HepG2 (cell line): ENCODE measurements around the gene AKAP12. TPM values are rescaled to one million over a fixed set of nuclear protein-coding genes. Genes with fewer than 3 reads are reported as not detected.

Experiments used
- CEBPG ChIP-seq: IDR thresholded peaks from 2 replicates; pipeline ENCODE4 v1.6.1; 2016
- CREB1 ChIP-seq, 2 experiments: fragments of 450-650 bp in 1 of 2; IDR thresholded peaks; 2 replicates each; pipeline ENCODE4 v1.6.1; 2016 to 2017; ENCODE audit warnings: control low read depth in 1 of 2, mild to moderate bottlenecking in 1 of 2, missing compliant biosample characterization in 1 of 2, missing genetic modification characterization in 1 of 2
- CREM ChIP-seq, 2 experiments: sonication (generic) in 1 of 2; formaldehyde crosslinking in 1 of 2; IDR thresholded peaks; 2 replicates each; pipeline versions ENCODE4 v1.4.0 to v1.6.1; 2016 to 2020; ENCODE audit warnings: antibody characterized with exemption in 1 of 2, mild to moderate bottlenecking in 1 of 2, missing genetic modification reagents in 1 of 2
- DNMT1 ChIP-seq: sonication (generic); formaldehyde crosslinking; IDR thresholded peaks from 2 replicates; pipeline ENCODE4 v1.5.1; 2020; ENCODE audit warnings: mild to moderate bottlenecking, missing genetic modification reagents
- EHMT2 ChIP-seq: fragments of 200-600 bp; sonication (generic); IDR thresholded peaks from 2 replicates; pipeline ENCODE4 v1.7.0; 2017; ENCODE audit warnings: antibody characterized with exemption, low read depth, low read length, borderline replicate concordance
- EP300 ChIP-seq, 3 experiments: sonication (generic) in 1 of 3; formaldehyde crosslinking in 1 of 3; IDR thresholded peaks; 2 replicates each; pipeline versions ENCODE4 v1.5.1 to v1.6.1; 2011 to 2020; ENCODE audit warnings: low read depth in 2 of 3, low read length in 2 of 3, borderline replicate concordance in 1 of 3, improper control_type of control experiment in 1 of 3, mild to moderate bottlenecking in 1 of 3, missing genetic modification reagents in 1 of 3, moderate library complexity in 1 of 3
- JDP2 ChIP-seq: sonication (generic); formaldehyde crosslinking; IDR thresholded peaks from 2 replicates; pipeline ENCODE4 v1.8.1; 2022; ENCODE audit warnings: missing genetic modification reagents, borderline replicate concordance
- KAT8 ChIP-seq: IDR thresholded peaks from 2 replicates; pipeline ENCODE4 v1.6.1; 2016; ENCODE audit warnings: missing genetic modification reagents, missing compliant biosample characterization
- KLF12 ChIP-seq: sonication (generic); formaldehyde crosslinking; IDR thresholded peaks from 2 replicates; pipeline ENCODE4 v1.4.0; 2020; ENCODE audit warnings: missing genetic modification reagents, borderline replicate concordance
- KMT2B ChIP-seq: IDR thresholded peaks from 2 replicates; pipeline ENCODE4 v1.6.1; 2016; ENCODE audit warnings: missing genetic modification reagents, missing compliant biosample characterization
- NFYC ChIP-seq: IDR thresholded peaks from 2 replicates; pipeline ENCODE4 v1.6.1; 2016; ENCODE audit warnings: missing genetic modification reagents, missing compliant biosample characterization
- PAF1 ChIP-seq: IDR thresholded peaks from 2 replicates; pipeline ENCODE4 v1.6.1; 2016; ENCODE audit warnings: missing genetic modification reagents, missing compliant biosample characterization
- PPARG ChIP-seq: conservative IDR thresholded peaks from 2 replicates; pipeline ENCODE4 v1.6.1; 2016; ENCODE audit warnings: missing biosample characterization, missing genetic modification reagents
- RAD51 ChIP-seq: fragments of 450-650 bp; IDR thresholded peaks from 2 replicates; pipeline ENCODE4 v1.6.1; 2016; ENCODE audit warnings: borderline replicate concordance
- RBFOX2 ChIP-seq: fragments of 200-400 bp; formaldehyde crosslinking; IDR thresholded peaks from 2 replicates; pipeline ENCODE4 v1.6.1; 2017; ENCODE audit warnings: low read depth, mild to moderate bottlenecking, low read length
- RCOR2 ChIP-seq: IDR thresholded peaks from 2 replicates; pipeline ENCODE4 v1.6.1; 2016; ENCODE audit warnings: missing biosample characterization, missing genetic modification reagents
- ZBTB7A ChIP-seq: sonication (generic); formaldehyde crosslinking; IDR thresholded peaks from 2 replicates; pipeline ENCODE4 v1.8.0; 2022; ENCODE audit warnings: mild to moderate bottlenecking, missing genetic modification reagents
- ZNF296 ChIP-seq: sonication (generic); formaldehyde crosslinking; conservative IDR thresholded peaks from 2 replicates; pipeline ENCODE4 v1.5.0; 2020; ENCODE audit warnings: mild to moderate bottlenecking, missing genetic modification reagents
- ZNF552 ChIP-seq: sonication (generic); formaldehyde crosslinking; IDR thresholded peaks from 2 replicates; pipeline ENCODE4 v1.9.0; 2022; ENCODE audit warnings: missing genetic modification reagents, mild to moderate bottlenecking, borderline replicate concordance
- ZNF562 ChIP-seq: sonication (generic); formaldehyde crosslinking; IDR thresholded peaks from 2 replicates; pipeline ENCODE4 v1.8.0; 2022; ENCODE audit warnings: missing genetic modification reagents, borderline replicate concordance
- ZNF569 ChIP-seq: sonication (generic); formaldehyde crosslinking; IDR thresholded peaks from 2 replicates; pipeline ENCODE4 v1.5.0; 2020; ENCODE audit warnings: mild to moderate bottlenecking, missing genetic modification reagents, moderate library complexity, borderline replicate concordance
- ZNF792 ChIP-seq: IDR thresholded peaks from 2 replicates; pipeline ENCODE4 v1.6.1; 2016
- ZNF816 ChIP-seq: sonication (generic); formaldehyde crosslinking; IDR thresholded peaks from 2 replicates; pipeline ENCODE4 v1.8.0; 2022; ENCODE audit warnings: missing genetic modification reagents, mild to moderate bottlenecking, borderline replicate concordance
- polyA plus RNA-seq, 8 experiments: library from polyadenylated mRNA; depleted of rRNA in 3 of 8; stranded (reverse) in 7 of 8; unstranded in 1 of 8; fragments of >200 nt; fragmentation: Illumina TruSeq in 4 of 8; extraction: Trizol in 4 of 8; gene quantifications; 2 replicates each; pipeline versions ENCODE4 v1.2.1 to v1.2.3, GENCODE V29; 2011 to 2016; ENCODE audit warnings: low read depth in 4 of 8, missing spikeins in 1 of 8, mixed read lengths in 1 of 8; ENCODE audit not compliant: insufficient read depth in 1 of 8
- total RNA-seq, 5 experiments: library from RNA; depleted of rRNA; stranded (reverse); fragments of >200 nt; fragmentation: Illumina TruSeq; extraction: Trizol; gene quantifications; 2 replicates each; pipeline ENCODE4 v1.2.3, GENCODE V29; 2016; ENCODE audit warnings: low read depth in 1 of 5
- TF ChIP-seq, protein P1 (sequence below): sonication (generic); formaldehyde crosslinking; IDR thresholded peaks from 2 replicates; pipeline ENCODE4 v1.4.0; 2020; ENCODE audit warnings: missing genetic modification reagents; ENCODE audit errors: not compliant biosample characterization
- TF ChIP-seq, protein P2 (sequence below): IDR thresholded peaks from 2 replicates; pipeline ENCODE4 v1.6.1; 2018; ENCODE audit warnings: missing genetic modification reagents, mild to moderate bottlenecking, missing compliant biosample characterization
- TF ChIP-seq, protein P3 (sequence below): IDR thresholded peaks from 2 replicates; pipeline ENCODE4 v1.6.1; 2016; ENCODE audit warnings: low read depth, borderline replicate concordance
- TF ChIP-seq, protein P4 (sequence below): sonication (generic); formaldehyde crosslinking; IDR thresholded peaks from 2 replicates; pipeline ENCODE4 v1.4.0; 2020; ENCODE audit warnings: missing genetic modification reagents
- TF ChIP-seq, protein P5 (sequence below): sonication (generic); formaldehyde crosslinking; IDR thresholded peaks from 2 replicates; pipeline ENCODE4 v1.5.0; 2020; ENCODE audit warnings: missing genetic modification reagents

The AKAP12 gene
- total and polyA plus RNA-seq, 2 of the 13 experiments (the other 11 are each of a cell fraction or from before 2014, with no cell fraction given): 10.6 to 19.0 TPM

DNA sequence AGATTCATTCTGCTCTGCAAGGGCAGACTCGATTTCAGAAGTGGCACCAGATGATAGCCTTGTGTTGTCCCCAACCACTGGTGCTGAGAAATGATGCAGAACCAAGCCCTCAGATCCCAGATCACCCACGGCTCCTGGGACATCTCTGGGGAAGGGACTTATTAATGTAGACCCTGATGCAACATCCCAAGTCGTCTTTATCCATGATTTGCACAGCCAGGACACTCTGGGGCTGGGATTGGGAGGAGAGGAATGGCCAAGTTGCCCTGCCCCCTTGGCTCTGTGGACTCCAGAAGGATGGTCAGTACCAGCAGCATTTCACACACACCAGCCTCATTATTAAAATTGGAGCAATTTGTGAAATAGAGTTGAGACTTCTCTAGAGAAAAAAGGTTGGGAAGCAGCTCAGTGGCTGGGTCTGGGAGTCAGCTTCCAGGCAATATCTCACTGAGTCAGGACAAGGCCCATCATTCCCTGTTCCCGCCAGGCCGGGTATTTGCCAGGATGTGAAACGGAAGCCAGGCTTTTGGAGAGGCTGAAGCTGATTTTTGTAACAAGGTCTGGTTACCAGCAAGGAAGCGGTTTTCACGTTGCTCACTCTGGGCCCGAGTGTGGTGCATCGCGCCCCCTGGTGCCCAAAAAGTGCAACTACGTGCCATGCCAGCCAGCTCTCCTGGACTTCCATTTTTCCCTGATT lies 84.2 kb downstream of the AKAP12 start (continued):
- no peak; the same call in 1 of the 2 replicates for TF ChIP-seq ZNF552 (CRISPR knock-in tag)
- TF ChIP-seq EHMT2: no peak
- TF ChIP-seq PPARG (CRISPR knock-in tag): no peak; the same call in 1 of the 2 replicates
- no peak for TF ChIP-seq KMT2B (CRISPR knock-in tag)
- TF ChIP-seq NFYC: no peak
- no peak for TF ChIP-seq KLF12 (CRISPR knock-in tag)
- TF ChIP-seq, protein P1, sequence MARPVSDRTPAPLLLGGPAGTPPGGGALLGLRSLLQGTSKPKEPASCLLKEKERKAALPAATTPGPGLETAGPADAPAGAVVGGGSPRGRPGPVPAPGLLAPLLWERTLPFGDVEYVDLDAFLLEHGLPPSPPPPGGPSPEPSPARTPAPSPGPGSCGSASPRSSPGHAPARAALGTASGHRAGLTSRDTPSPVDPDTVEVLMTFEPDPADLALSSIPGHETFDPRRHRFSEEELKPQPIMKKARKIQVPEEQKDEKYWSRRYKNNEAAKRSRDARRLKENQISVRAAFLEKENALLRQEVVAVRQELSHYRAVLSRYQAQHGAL (CRISPR knock-in tag): no peak
- no peak for TF ChIP-seq RAD51
- no peak for TF ChIP-seq KAT8 (CRISPR knock-in tag)
- TF ChIP-seq CREB1 (IDR thresholded peaks at IDR 0.05): no peak
- TF ChIP-seq CREB1 (CRISPR knock-in tag; IDR thresholded peaks at IDR 0.05): no peak
- no peak for TF ChIP-seq ZBTB7A (CRISPR knock-in tag)
- TF ChIP-seq, protein P2, sequence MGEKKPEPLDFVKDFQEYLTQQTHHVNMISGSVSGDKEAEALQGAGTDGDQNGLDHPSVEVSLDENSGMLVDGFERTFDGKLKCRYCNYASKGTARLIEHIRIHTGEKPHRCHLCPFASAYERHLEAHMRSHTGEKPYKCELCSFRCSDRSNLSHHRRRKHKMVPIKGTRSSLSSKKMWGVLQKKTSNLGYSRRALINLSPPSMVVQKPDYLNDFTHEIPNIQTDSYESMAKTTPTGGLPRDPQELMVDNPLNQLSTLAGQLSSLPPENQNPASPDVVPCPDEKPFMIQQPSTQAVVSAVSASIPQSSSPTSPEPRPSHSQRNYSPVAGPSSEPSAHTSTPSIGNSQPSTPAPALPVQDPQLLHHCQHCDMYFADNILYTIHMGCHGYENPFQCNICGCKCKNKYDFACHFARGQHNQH (CRISPR knock-in tag): no peak
- no peak for TF ChIP-seq PAF1
- TF ChIP-seq, protein P3, sequence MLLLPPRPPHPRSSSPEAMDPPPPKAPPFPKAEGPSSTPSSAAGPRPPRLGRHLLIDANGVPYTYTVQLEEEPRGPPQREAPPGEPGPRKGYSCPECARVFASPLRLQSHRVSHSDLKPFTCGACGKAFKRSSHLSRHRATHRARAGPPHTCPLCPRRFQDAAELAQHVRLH (CRISPR knock-in tag): peak; percentile 79; the same call in 1 of the 2 replicates
- TF ChIP-seq EP300 (IDR thresholded peaks at IDR 0.05; ENCODE audit: low read depth in 2 of 2, low read length in 2 of 2): no peak
- TF ChIP-seq EP300 (CRISPR knock-in tag; IDR thresholded peaks at IDR 0.05; ENCODE audit: borderline replicate concordance): no peak
- TF ChIP-seq, protein P4, sequence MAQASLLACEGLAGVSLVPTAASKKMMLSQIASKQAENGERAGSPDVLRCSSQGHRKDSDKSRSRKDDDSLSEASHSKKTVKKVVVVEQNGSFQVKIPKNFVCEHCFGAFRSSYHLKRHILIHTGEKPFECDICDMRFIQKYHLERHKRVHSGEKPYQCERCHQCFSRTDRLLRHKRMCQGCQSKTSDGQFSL (CRISPR knock-in tag): no peak
- TF ChIP-seq JDP2: no peak
- peak; percentile 59; the same call in 1 of the 2 replicates for TF ChIP-seq ZNF792 (CRISPR knock-in tag)
- TF ChIP-seq ZNF296 (CRISPR knock-in tag): no peak
- no peak for TF ChIP-seq ZNF569 (CRISPR knock-in tag)
- TF ChIP-seq, protein P5, sequence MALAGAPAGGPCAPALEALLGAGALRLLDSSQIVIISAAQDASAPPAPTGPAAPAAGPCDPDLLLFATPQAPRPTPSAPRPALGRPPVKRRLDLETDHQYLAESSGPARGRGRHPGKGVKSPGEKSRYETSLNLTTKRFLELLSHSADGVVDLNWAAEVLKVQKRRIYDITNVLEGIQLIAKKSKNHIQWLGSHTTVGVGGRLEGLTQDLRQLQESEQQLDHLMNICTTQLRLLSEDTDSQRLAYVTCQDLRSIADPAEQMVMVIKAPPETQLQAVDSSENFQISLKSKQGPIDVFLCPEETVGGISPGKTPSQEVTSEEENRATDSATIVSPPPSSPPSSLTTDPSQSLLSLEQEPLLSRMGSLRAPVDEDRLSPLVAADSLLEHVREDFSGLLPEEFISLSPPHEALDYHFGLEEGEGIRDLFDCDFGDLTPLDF (CRISPR knock-in tag): no peak
- 0 out of 2 replicates have a peak, but pooled peaks have one; percentile 60 for TF ChIP-seq DNMT1
- TF ChIP-seq CEBPG: no peak; the same call in 1 of the 2 replicates
- TF ChIP-seq ZNF816 (CRISPR knock-in tag): no peak
- TF ChIP-seq RCOR2 (CRISPR knock-in tag): no peak
- TF ChIP-seq CREM (IDR thresholded peaks at IDR 0.05): no peak
- no peak for TF ChIP-seq CREM (CRISPR knock-in tag; IDR thresholded peaks at IDR 0.05)
- no peak for TF ChIP-seq ZNF562 (CRISPR knock-in tag)
- TF ChIP-seq RBFOX2: no peak
